ENCODE data around the gene C4orf50. TPM values are rescaled to one million over a fixed set of nuclear protein-coding genes. Genes with fewer than 3 reads are reported as not detected.

Gene C4orf50
- polyA plus RNA-seq, 2 donors: under 0.01 to 0.02 TPM

DNA sequence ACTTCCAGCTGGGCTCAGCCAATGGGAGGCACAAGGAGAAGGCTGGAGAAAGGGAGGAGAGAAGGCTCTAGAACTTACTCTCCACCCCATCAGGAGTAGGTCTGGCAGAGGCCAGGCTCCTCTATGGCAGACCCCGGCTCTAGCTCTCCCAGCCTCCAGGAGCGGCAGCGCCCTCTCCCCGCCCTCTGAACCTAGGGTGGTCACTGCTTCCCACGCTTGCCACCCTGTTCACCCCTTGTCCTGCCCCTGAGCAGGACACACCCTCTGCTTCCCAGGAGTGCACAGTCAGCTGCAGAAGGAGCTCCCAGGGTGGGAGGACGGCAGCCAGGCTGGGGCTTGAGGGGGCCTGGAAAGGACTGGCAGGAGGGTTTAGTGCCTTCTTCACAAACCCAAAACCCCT lies 72.3 kb downstream of the C4orf50 start:
- H3K36me3 ChIP-seq (ENCODE audit: control insufficient read depth in 2 of 2, insufficient read depth in 2 of 2, low read length in 1 of 2): no peaks in the 10 kb centered on the region
- 90% methylated on average over 6 of the region's 6 CpGs for WGBS, 2 donors
- H3K27me3 ChIP-seq (ENCODE audit: control insufficient read depth in 1 of 2, insufficient read depth in 2 of 2, low read length in 2 of 2): no peaks in the 10 kb centered on the region
- no peaks in the 10 kb centered on the region for H3K4me1 ChIP-seq (ENCODE audit: control insufficient read depth in 2 of 2, insufficient read depth in 2 of 2, low read length in 1 of 2)
- no peak overlapping the region for H3K4me3 ChIP-seq (ENCODE audit: low read depth in 1 of 2, low read length in 2 of 2)
- H3K27ac ChIP-seq (ENCODE audit: low read depth in 2 of 2, low read length in 1 of 2): no peak overlapping the region
- H3K9me3 ChIP-seq (ENCODE audit: control insufficient read depth in 2 of 2, insufficient read depth in 1 of 2, low read depth in 1 of 2, low read length in 1 of 2): peaks cover 6 to 11% of the 10 kb centered on the region in 2 donors

DNA sequence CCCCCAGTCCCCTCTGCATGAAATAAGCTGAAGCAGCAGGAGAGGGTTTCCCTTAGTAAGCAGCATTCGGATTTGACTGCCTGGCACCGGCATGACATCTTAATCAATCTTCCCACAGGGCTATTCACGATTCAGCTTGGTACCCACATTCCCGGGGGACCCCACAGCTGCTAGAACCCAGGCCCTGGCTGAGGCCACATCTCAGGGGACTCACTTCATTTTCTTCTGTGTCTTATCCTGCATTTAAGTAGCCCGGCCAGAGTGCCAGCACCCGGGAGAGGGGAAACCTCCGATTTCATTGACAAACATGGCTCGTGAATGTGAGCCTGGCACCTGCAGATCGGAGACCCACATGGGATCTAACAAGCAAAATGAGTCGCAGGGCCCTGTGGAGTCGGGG lies 73.1 kb downstream of the C4orf50 start:
- no peak overlapping the region for H3K4me3 ChIP-seq (ENCODE audit: low read depth in 1 of 2, low read length in 2 of 2)
- no peaks in the 10 kb centered on the region for H3K36me3 ChIP-seq (ENCODE audit: control insufficient read depth in 2 of 2, insufficient read depth in 2 of 2, low read length in 1 of 2)
- no peak overlapping the region for H3K27ac ChIP-seq (ENCODE audit: low read depth in 2 of 2, low read length in 1 of 2)
- H3K4me1 ChIP-seq (ENCODE audit: control insufficient read depth in 2 of 2, insufficient read depth in 2 of 2, low read length in 1 of 2): no peaks in the 10 kb centered on the region
- H3K9me3 ChIP-seq (ENCODE audit: control insufficient read depth in 2 of 2, insufficient read depth in 1 of 2, low read depth in 1 of 2, low read length in 1 of 2): peaks cover 6 to 15% of the 10 kb centered on the region in 2 donors
- WGBS, 2 donors: 83 to 85% methylated on average over 11 of the region's 11 CpGs
- no peaks in the 10 kb centered on the region for H3K27me3 ChIP-seq (ENCODE audit: control insufficient read depth in 1 of 2, insufficient read depth in 2 of 2, low read length in 2 of 2)

DNA sequence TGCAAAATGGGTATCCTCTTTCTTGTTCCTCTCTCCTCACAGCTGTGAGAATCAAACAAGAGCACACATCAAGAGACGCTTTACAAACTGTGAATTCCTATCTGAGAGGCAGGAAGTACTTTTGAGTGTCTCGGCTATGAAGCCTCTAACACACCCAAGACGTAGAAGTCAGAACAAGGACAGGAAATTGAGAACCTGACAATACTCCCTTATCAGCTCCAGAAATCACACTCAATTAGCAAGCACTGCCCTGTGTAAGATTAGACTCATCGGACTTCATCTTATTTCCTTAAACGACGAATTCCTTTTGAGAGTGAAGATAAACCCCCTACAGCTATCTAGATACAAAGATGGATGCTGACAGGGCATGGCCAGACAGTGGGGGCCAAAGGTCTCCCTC lies 74.7 kb downstream of the C4orf50 start:
- no peaks in the 10 kb centered on the region for H3K4me1 ChIP-seq (ENCODE audit: control insufficient read depth in 2 of 2, insufficient read depth in 2 of 2, low read length in 1 of 2)
- no peaks in the 10 kb centered on the region for H3K36me3 ChIP-seq (ENCODE audit: control insufficient read depth in 2 of 2, insufficient read depth in 2 of 2, low read length in 1 of 2)
- no peaks in the 10 kb centered on the region for H3K27me3 ChIP-seq (ENCODE audit: control insufficient read depth in 1 of 2, insufficient read depth in 2 of 2, low read length in 2 of 2)
- no peak overlapping the region for H3K27ac ChIP-seq (ENCODE audit: low read depth in 2 of 2, low read length in 1 of 2)
- peaks cover 6 to 15% of the 10 kb centered on the region in 2 donors for H3K9me3 ChIP-seq (ENCODE audit: control insufficient read depth in 2 of 2, insufficient read depth in 1 of 2, low read depth in 1 of 2, low read length in 1 of 2)
- no peak overlapping the region for H3K4me3 ChIP-seq (ENCODE audit: low read depth in 1 of 2, low read length in 2 of 2)
- 22 to 27% methylated on average over 6 of the region's 6 CpGs for WGBS, 2 donors

DNA sequence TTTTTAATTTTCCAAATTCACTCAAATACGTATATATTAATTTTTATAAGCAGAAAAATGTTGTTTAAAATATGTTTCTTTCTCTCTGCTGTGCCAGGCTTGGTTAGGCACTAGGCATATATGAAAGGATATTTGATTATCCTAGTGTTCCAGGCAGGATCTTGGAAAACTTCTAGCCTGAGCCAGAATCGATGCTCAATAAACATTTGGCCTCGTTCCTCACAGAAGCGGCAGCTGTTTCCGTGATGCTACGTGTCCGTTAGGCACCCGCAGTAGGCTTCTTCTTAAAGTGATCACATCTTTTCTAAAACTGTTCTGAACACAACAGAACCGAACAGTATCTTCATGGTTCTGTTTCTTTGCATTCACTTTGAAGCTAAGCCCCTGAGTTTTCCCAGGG lies 75.3 kb downstream of the C4orf50 start:
- H3K27ac ChIP-seq (ENCODE audit: low read depth in 2 of 2, low read length in 1 of 2): no peak overlapping the region
- H3K27me3 ChIP-seq (ENCODE audit: control insufficient read depth in 1 of 2, insufficient read depth in 2 of 2, low read length in 2 of 2): no peaks in the 10 kb centered on the region
- 40 to 43% methylated on average over 9 of the region's 9 CpGs for WGBS, 2 donors
- H3K36me3 ChIP-seq (ENCODE audit: control insufficient read depth in 2 of 2, insufficient read depth in 2 of 2, low read length in 1 of 2): no peaks in the 10 kb centered on the region
- H3K4me1 ChIP-seq (ENCODE audit: control insufficient read depth in 2 of 2, insufficient read depth in 2 of 2, low read length in 1 of 2): no peaks in the 10 kb centered on the region
- peaks cover 6 to 15% of the 10 kb centered on the region in 2 donors for H3K9me3 ChIP-seq (ENCODE audit: control insufficient read depth in 2 of 2, insufficient read depth in 1 of 2, low read depth in 1 of 2, low read length in 1 of 2)
- H3K4me3 ChIP-seq (ENCODE audit: low read depth in 1 of 2, low read length in 2 of 2): no peak overlapping the region

DNA sequence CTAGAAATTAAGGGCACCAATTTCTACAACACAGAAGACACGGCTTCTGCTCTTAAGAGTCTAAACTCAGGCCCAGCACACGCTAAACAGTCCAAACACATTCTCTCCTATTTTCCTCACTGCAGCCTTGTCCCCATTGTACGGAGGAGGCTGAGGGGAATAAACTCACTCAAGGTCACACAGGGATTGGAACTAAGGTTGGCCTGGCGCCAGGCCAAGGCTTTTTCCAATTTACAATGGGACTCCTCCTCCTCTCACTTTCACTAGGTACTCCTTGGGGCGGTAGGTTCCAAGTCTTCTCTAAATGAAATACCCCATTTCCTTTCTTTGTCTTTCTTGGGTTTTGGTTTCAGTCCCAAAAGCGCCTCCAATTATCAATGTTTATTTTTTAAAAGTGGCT lies 76.6 kb downstream of the C4orf50 start:
- no peaks in the 10 kb centered on the region for H3K36me3 ChIP-seq (ENCODE audit: control insufficient read depth in 2 of 2, insufficient read depth in 2 of 2, low read length in 1 of 2)
- peaks cover 3 to 11% of the 10 kb centered on the region in 2 donors for H3K9me3 ChIP-seq (ENCODE audit: control insufficient read depth in 2 of 2, insufficient read depth in 1 of 2, low read depth in 1 of 2, low read length in 1 of 2)
- H3K4me1 ChIP-seq (ENCODE audit: control insufficient read depth in 2 of 2, insufficient read depth in 2 of 2, low read length in 1 of 2): no peaks in the 10 kb centered on the region
- H3K27ac ChIP-seq (ENCODE audit: low read depth in 2 of 2, low read length in 1 of 2): no peak overlapping the region
- H3K27me3 ChIP-seq (ENCODE audit: control insufficient read depth in 1 of 2, insufficient read depth in 2 of 2, low read length in 2 of 2): no peaks in the 10 kb centered on the region
- WGBS, 2 donors: 60 to 63% methylated on average over 6 of the region's 6 CpGs
- no peak overlapping the region for H3K4me3 ChIP-seq (ENCODE audit: low read depth in 1 of 2, low read length in 2 of 2)

DNA sequence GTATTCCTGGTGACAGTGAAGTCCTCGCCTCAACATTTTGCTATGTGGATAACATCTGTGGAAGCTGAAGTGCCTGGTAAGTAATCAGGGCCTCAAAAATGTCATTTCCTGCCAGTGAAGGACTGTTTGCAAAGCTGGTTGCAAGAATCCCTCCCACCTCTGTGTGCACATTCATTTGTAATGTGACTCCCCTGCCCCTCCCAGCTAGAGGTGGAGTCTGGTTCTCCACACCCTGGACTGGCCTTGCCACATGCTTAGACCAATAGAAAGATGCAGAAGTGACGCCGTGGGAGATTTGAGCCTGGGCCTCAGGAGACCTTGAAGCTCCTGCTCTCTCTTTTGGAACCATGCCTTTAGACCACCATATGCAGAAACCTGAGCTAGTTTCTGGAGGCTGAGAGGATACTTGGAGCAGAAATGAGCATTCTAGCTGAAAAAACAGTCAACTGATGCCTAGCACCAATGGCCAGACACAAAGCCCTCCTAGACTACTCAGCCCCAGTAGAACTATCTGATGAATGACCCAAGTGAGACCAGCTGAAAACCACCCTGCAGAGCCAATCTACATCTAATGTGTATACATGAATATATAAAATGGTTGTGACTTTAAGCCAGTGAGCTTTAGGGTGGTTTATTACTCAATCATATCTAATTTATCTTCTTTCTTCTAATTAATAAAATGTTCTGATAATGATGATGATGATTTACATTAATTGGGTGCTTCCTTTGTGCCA lies 77.6 kb downstream of the C4orf50 start:
- Histone ChIP-seq H3K27me3 (ENCODE audit: control insufficient read depth in 1 of 2, insufficient read depth in 2 of 2, low read length in 2 of 2) (no peaks in the 10 kb centered on the region), H3K4me1 (ENCODE audit: control insufficient read depth in 2 of 2, insufficient read depth in 2 of 2, low read length in 1 of 2) (no peaks in the 10 kb centered on the region), H3K9me3 (ENCODE audit: control insufficient read depth in 2 of 2, insufficient read depth in 1 of 2, low read depth in 1 of 2, low read length in 1 of 2) (peaks cover 0 to 6% of the 10 kb centered on the region in 2 donors), H3K27ac (ENCODE audit: low read depth in 2 of 2, low read length in 1 of 2) (no peak overlapping the region), H3K36me3 (ENCODE audit: control insufficient read depth in 2 of 2, insufficient read depth in 2 of 2, low read length in 1 of 2) (no peaks in the 10 kb centered on the region), H3K4me3 (ENCODE audit: low read depth in 1 of 2, low read length in 2 of 2) (no peak overlapping the region)
- WGBS, 2 donors: 58 to 60% methylated on average over 3 of the region's 3 CpGs

DNA sequence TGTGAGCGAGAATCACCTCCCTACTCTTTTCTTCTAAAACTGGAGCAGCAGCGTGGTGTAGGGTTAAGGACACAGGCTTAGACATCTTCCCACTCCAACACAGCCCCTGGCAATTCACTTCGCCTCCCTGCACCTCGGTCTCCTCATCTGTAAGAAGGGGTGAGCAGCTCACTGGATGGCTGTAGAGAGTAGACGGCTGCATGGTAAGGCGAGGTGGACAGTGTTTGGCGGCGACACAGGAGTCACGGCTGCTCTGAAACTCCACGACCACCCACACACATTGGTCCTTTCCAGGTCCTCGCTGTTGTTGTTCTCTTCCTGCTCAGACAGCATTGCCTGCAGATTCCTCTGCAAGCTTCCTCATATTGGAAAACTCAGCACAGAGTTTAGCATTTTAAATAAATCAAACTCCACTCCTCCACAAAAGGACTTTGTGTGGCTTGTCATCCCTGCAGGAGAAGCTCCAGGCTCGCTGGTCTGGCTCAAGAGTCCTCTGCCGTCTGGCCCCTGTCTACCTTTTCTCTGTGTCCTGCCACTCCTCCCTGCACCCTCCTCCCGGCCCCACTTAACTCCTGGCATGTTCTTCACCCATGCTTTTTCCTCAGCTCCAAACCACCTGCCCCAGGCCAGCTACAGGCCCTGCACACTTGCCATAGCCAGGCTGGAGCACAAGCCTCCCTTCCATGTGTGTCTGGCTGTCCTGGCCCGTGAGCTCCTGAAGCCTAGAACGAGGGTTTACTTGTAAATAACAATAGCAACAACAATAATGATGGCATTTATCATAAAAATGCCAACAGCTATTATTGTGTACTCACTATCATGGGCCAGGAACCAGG lies 84.0 kb downstream of the C4orf50 start:
- Histone ChIP-seq H3K27me3 (ENCODE audit: control insufficient read depth in 1 of 2, insufficient read depth in 2 of 2, low read length in 2 of 2) (no peaks in the 10 kb centered on the region), H3K27ac (ENCODE audit: low read depth in 2 of 2, low read length in 1 of 2) (no peak overlapping the region), H3K36me3 (ENCODE audit: control insufficient read depth in 2 of 2, insufficient read depth in 2 of 2, low read length in 1 of 2) (no peaks in the 10 kb centered on the region), H3K9me3 (ENCODE audit: control insufficient read depth in 2 of 2, insufficient read depth in 1 of 2, low read depth in 1 of 2, low read length in 1 of 2) (no peaks in the 10 kb centered on the region), H3K4me3 (ENCODE audit: low read depth in 1 of 2, low read length in 2 of 2) (no peak overlapping the region), H3K4me1 (ENCODE audit: control insufficient read depth in 2 of 2, insufficient read depth in 2 of 2, low read length in 1 of 2) (no peaks in the 10 kb centered on the region)
- WGBS, 2 donors: 70 to 71% methylated on average over 16 of the region's 16 CpGs

DNA sequence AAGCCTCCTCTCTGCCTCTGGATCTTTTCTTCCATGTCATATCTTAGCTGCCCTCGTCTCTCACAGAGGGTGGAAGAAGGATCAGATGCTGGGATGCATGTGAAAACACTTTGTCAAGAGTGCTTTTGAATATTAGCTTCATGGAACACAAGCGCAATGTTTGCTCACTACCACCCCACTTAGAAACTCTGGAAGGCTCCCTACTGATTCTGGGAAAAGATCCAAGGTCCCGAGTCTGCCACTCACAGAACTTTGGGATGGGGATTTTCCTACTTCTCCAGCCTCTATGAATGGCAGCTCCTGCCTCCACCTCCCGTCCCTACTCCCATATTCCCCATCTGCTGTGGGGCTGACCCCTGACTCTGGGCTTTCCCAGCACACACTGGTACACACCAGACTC lies 85.1 kb downstream of the C4orf50 start:
- H3K9me3 ChIP-seq (ENCODE audit: control insufficient read depth in 2 of 2, insufficient read depth in 1 of 2, low read depth in 1 of 2, low read length in 1 of 2): no peaks in the 10 kb centered on the region
- no peaks in the 10 kb centered on the region for H3K4me1 ChIP-seq (ENCODE audit: control insufficient read depth in 2 of 2, insufficient read depth in 2 of 2, low read length in 1 of 2)
- H3K27me3 ChIP-seq (ENCODE audit: control insufficient read depth in 1 of 2, insufficient read depth in 2 of 2, low read length in 2 of 2): no peaks in the 10 kb centered on the region
- no peaks in the 10 kb centered on the region for H3K36me3 ChIP-seq (ENCODE audit: control insufficient read depth in 2 of 2, insufficient read depth in 2 of 2, low read length in 1 of 2)
- no peak overlapping the region for H3K4me3 ChIP-seq (ENCODE audit: low read depth in 1 of 2, low read length in 2 of 2)
- H3K27ac ChIP-seq (ENCODE audit: low read depth in 2 of 2, low read length in 1 of 2): no peak overlapping the region
- WGBS, 2 donors: 35 to 45% methylated on average over 4 of the region's 4 CpGs

DNA sequence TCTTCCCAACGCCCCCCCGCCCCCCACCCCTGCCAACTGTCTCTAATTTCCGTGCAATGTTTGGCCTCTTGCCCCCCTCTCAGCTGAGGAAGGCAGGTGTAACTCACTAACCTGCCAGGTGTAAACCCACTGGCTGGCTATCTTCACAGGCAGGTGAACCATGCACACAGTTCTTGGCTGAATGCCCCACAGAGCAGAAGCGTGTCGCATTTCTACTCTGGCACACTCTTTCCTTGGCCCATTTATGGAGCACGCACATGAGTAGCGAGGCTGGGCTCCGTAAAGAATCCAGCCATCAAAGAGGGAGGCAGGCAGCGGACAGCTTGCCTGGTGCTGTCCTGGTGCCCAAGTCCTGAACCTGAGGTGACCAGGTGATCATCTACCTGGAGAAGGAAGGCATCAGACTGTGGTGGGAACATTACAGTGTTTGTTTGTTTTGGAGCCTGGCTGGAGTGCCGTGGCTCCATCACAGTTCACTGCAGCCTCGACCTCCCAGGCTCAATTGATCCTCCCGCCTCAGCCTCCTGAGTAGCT lies 86.1 kb downstream of the C4orf50 start:
- Histone ChIP-seq H3K4me1 (ENCODE audit: control insufficient read depth in 2 of 2, insufficient read depth in 2 of 2, low read length in 1 of 2) (no peaks in the 10 kb centered on the region), H3K4me3 (ENCODE audit: low read depth in 1 of 2, low read length in 2 of 2) (no peak overlapping the region), H3K27ac (ENCODE audit: low read depth in 2 of 2, low read length in 1 of 2) (no peak overlapping the region), H3K9me3 (ENCODE audit: control insufficient read depth in 2 of 2, insufficient read depth in 1 of 2, low read depth in 1 of 2, low read length in 1 of 2) (no peaks in the 10 kb centered on the region), H3K36me3 (ENCODE audit: control insufficient read depth in 2 of 2, insufficient read depth in 2 of 2, low read length in 1 of 2) (no peaks in the 10 kb centered on the region), H3K27me3 (ENCODE audit: control insufficient read depth in 1 of 2, insufficient read depth in 2 of 2, low read length in 2 of 2) (no peaks in the 10 kb centered on the region)
- WGBS, 2 donors: 48 to 57% methylated on average over 12 of the region's 12 CpGs

Measured in esophagus (tissue), 2 donors.